ENCODE data around the gene ERC2.

Gene ERC2

GRCh38 chr3:55555873-55556618, 912.2 kb downstream of the ERC2 start:
- TF ChIP-seq POLR2A (IDR thresholded peaks at IDR 0.05; ENCODE audit: low read depth, low read length): no peak
- TF ChIP-seq POLR2AphosphoS5 (IDR thresholded peaks at IDR 0.05; ENCODE audit: low read depth, low read length): no peak
- no peak for TF ChIP-seq TAF1 (IDR thresholded peaks at IDR 0.05; ENCODE audit: borderline replicate concordance, low read depth, low read length)
- no peak for DNase-seq (ENCODE audit: insufficient read length)
- no peak for FAIRE-seq

- DNase-seq (ENCODE audit: insufficient read length) (no peak), FAIRE-seq (no peak)
- no peak for TF ChIP-seq TAF1 (IDR thresholded peaks at IDR 0.05; ENCODE audit: borderline replicate concordance, low read depth, low read length)
- TF ChIP-seq POLR2AphosphoS5 (IDR thresholded peaks at IDR 0.05; ENCODE audit: low read depth, low read length): no peak
- no peak for TF ChIP-seq POLR2A (IDR thresholded peaks at IDR 0.05; ENCODE audit: low read depth, low read length)
Measured at GRCh38 chr3:55554634-55555425, 913.4 kb downstream of the ERC2 start.

GRCh38 chr3:55551644-55552043, 916.6 kb downstream of the ERC2 start:
- TF ChIP-seq TAF1 (IDR thresholded peaks at IDR 0.05; ENCODE audit: borderline replicate concordance, low read depth, low read length) (no peak), POLR2A (IDR thresholded peaks at IDR 0.05; ENCODE audit: low read depth, low read length) (no peak), POLR2AphosphoS5 (IDR thresholded peaks at IDR 0.05; ENCODE audit: low read depth, low read length) (no peak)
- FAIRE-seq (no peak), DNase-seq (ENCODE audit: insufficient read length) (no peak)

GRCh38 chr3:55549177-55549576, 919.1 kb downstream of the ERC2 start:
- DNase-seq (ENCODE audit: insufficient read length): no peak
- no peak for FAIRE-seq
- TF ChIP-seq POLR2AphosphoS5 (IDR thresholded peaks at IDR 0.05; ENCODE audit: low read depth, low read length) (no peak), TAF1 (IDR thresholded peaks at IDR 0.05; ENCODE audit: borderline replicate concordance, low read depth, low read length) (no peak), POLR2A (IDR thresholded peaks at IDR 0.05; ENCODE audit: low read depth, low read length) (no peak)

GRCh38 chr3:55546866-55547669, 921.2 kb downstream of the ERC2 start:
- DNase-seq (ENCODE audit: insufficient read length): no peak
- TF ChIP-seq POLR2AphosphoS5 (IDR thresholded peaks at IDR 0.05; ENCODE audit: low read depth, low read length): no peak
- no peak for TF ChIP-seq TAF1 (IDR thresholded peaks at IDR 0.05; ENCODE audit: borderline replicate concordance, low read depth, low read length)
- TF ChIP-seq POLR2A (IDR thresholded peaks at IDR 0.05; ENCODE audit: low read depth, low read length): no peak
- FAIRE-seq: no peak

GRCh38 chr3:55545995-55546394, 922.3 kb downstream of the ERC2 start:
- FAIRE-seq: no peak
- DNase-seq (ENCODE audit: insufficient read length): no peak
- no peak for TF ChIP-seq POLR2A (IDR thresholded peaks at IDR 0.05; ENCODE audit: low read depth, low read length)
- no peak for TF ChIP-seq TAF1 (IDR thresholded peaks at IDR 0.05; ENCODE audit: borderline replicate concordance, low read depth, low read length)
- TF ChIP-seq POLR2AphosphoS5 (IDR thresholded peaks at IDR 0.05; ENCODE audit: low read depth, low read length): no peak

GRCh38 chr3:55544219-55544618, 924.0 kb downstream of the ERC2 start:
- FAIRE-seq: no peak
- DNase-seq (ENCODE audit: insufficient read length): no peak
- TF ChIP-seq POLR2A (IDR thresholded peaks at IDR 0.05; ENCODE audit: low read depth, low read length) (no peak), TAF1 (IDR thresholded peaks at IDR 0.05; ENCODE audit: borderline replicate concordance, low read depth, low read length) (no peak), POLR2AphosphoS5 (IDR thresholded peaks at IDR 0.05; ENCODE audit: low read depth, low read length) (no peak)

GRCh38 chr3:55543181-55543614, 925.1 kb downstream of the ERC2 start:
- FAIRE-seq: no peak
- no peak for DNase-seq (ENCODE audit: insufficient read length)
- TF ChIP-seq TAF1 (IDR thresholded peaks at IDR 0.05; ENCODE audit: borderline replicate concordance, low read depth, low read length): no peak

GRCh38 chr3:55541456-55541855, 926.8 kb downstream of the ERC2 start:
- no peak for FAIRE-seq
- no peak for TF ChIP-seq POLR2A (IDR thresholded peaks at IDR 0.05; ENCODE audit: low read depth, low read length)
- no peak for TF ChIP-seq TAF1 (IDR thresholded peaks at IDR 0.05; ENCODE audit: borderline replicate concordance, low read depth, low read length)
- no peak for TF ChIP-seq POLR2AphosphoS5 (IDR thresholded peaks at IDR 0.05; ENCODE audit: low read depth, low read length)
- no peak for DNase-seq (ENCODE audit: insufficient read length)

GRCh38 chr3:55541016-55541415, 927.3 kb downstream of the ERC2 start:
- FAIRE-seq (no peak), DNase-seq (ENCODE audit: insufficient read length) (no peak)
- no peak for TF ChIP-seq POLR2AphosphoS5 (IDR thresholded peaks at IDR 0.05; ENCODE audit: low read depth, low read length)
- TF ChIP-seq POLR2A (IDR thresholded peaks at IDR 0.05; ENCODE audit: low read depth, low read length): no peak
- TF ChIP-seq TAF1 (IDR thresholded peaks at IDR 0.05; ENCODE audit: borderline replicate concordance, low read depth, low read length): no peak

GRCh38 chr3:55540579-55540978, 927.7 kb downstream of the ERC2 start:
- FAIRE-seq (no peak), DNase-seq (ENCODE audit: insufficient read length) (no peak)
- TF ChIP-seq POLR2AphosphoS5 (IDR thresholded peaks at IDR 0.05; ENCODE audit: low read depth, low read length) (no peak), TAF1 (IDR thresholded peaks at IDR 0.05; ENCODE audit: borderline replicate concordance, low read depth, low read length) (no peak), POLR2A (IDR thresholded peaks at IDR 0.05; ENCODE audit: low read depth, low read length) (no peak)

All from GM12892 (cell line).